Heart left ventricle (tissue), 13 donors: Measurements from ENCODE around the gene PGS1.

Source experiments
- CTCF ChIP-seq, 12 donors: fragments of 200-600 bp; sonication (generic) in 4 of 12; IDR thresholded peaks; one replicate each; pipeline versions ENCODE4 v1.5.0 to v1.8.0; 2018 to 2022; ENCODE audit warnings: antibody characterized with exemption in 12 of 12, mild to moderate bottlenecking in 5 of 12
- POLR2A ChIP-seq, 2 donors: fragments of 450-650 bp; IDR thresholded peaks; one replicate each; pipeline ENCODE4 v1.6.1; 2017; ENCODE audit warnings: antibody characterized with exemption in 2 of 2, mild to moderate bottlenecking in 2 of 2, moderate library complexity in 2 of 2
- donor health status: ischemic (EF 13 %, LVEDD 7.1; RV severe dilation, severe dysfunction).
- donor health status: DM: no; HTN: yes; CAD: no.
- donor health status: DM: no; HTN: no; CAD: no.
- donor health status: ischemic (EF 25% LVEDD 6.9; RV normal size, moderate dysfunction).
- donor health status: ischemic (EF 25% LVEDD 5.7; RV mildly dilated, moderate dysfunction).
- donor health status: ischemic (EF 35%, LVEDD 5.7; RV mildly dilated, moderate dysfunction).
- donor health status: nonischemic (EF 11% LVEDD 7.7; RV severe dilation, severe dysfunction).
- donor health status: DM: yes; HTN: yes; CAD: no.
- donor health status: PGD.
- donor health status: ischemic (EF 29% LVEDD 5.4; RV normal size, mild dysfunction).
- donor health status: nonischemic (EF 23%, LVEDD 6.1; RV moderate dilation, normal function).

- TF ChIP-seq CTCF (IDR thresholded peaks at IDR 0.05) (no peak), POLR2A (IDR thresholded peaks at IDR 0.05) (no peak)
These were observed 60.4 kb downstream of the PGS1 start for GRCh38 chr17:78438694-78439325.
